Psoas muscle (tissue), 8 donors: ENCODE data around the gene ETFBKMT. TPM values are rescaled to one million over a fixed set of nuclear protein-coding genes. Genes with fewer than 3 reads are reported as not detected.

Source experiments
- ATAC-seq, 4 donors: fragments of 200-7000 bp; cut with Tn5 transposase; one replicate each; pipeline ENCODE4 v1.9.1; 2020; ENCODE audit warnings: moderate library complexity in 3 of 4, mild to moderate bottlenecking in 2 of 4
- DNase-seq, 2 donors: peaks; one replicate each; pipeline ENCODE4 v3.0.0-alpha.2; 2020
- H3K27ac ChIP-seq: fragments of 200-600 bp; one replicate; pipeline ENCODE4 v1.8.0; 2022
- H3K27me3 ChIP-seq, 3 donors: fragments of 200-600 bp in 1 of 3; one replicate each; pipeline versions ENCODE4 v1.6.1 to v1.8.0; 2013 to 2022; ENCODE audit warnings: low read length in 2 of 3, mild to moderate bottlenecking in 2 of 3, moderate library complexity in 1 of 3; ENCODE audit not compliant: insufficient read depth in 3 of 3
- H3K36me3 ChIP-seq, 2 donors: fragments of 200-600 bp in 1 of 2; one replicate each; pipeline versions ENCODE4 v1.6.1 to v1.8.0; 2013 to 2022; ENCODE audit warnings: low read depth in 1 of 2, mild to moderate bottlenecking in 1 of 2, moderate library complexity in 1 of 2; ENCODE audit not compliant: insufficient read depth in 1 of 2
- H3K4me1 ChIP-seq: fragments of 200-600 bp; one replicate; pipeline ENCODE4 v1.8.0; 2022
- H3K4me3 ChIP-seq: fragments of 200-600 bp; one replicate; pipeline ENCODE4 v1.8.0; 2022; ENCODE audit warnings: mild to moderate bottlenecking
- H3K9me3 ChIP-seq: fragments of 200-600 bp; one replicate; pipeline ENCODE4 v1.8.0; 2022
- WGBS, 3 donors: extraction: QIAGEN DNeasy Blood & Tissue Kit; methylation state at CpG; one replicate each; pipeline versions ENCODE4 v1.1.6 to v1.1.7; 2013; 5-methylcytosine and 5-hydroxymethylcytosine counted together
- intact Hi-C, 2 donors: fragments of 100-400 bp; cut with DNase I; formaldehyde crosslinking; loops; one replicate each; pipeline versions ENCODE4 v1.11.0 to v1.14.2; 2022
- polyA plus RNA-seq, 3 donors: library from polyadenylated mRNA; stranded (reverse); fragments of 200-250 nt; gene quantifications; one replicate each; pipeline ENCODE4 v1.2.3, GENCODE V29; 2013
- total RNA-seq, 4 donors: library from RNA; stranded (reverse); fragmentation: NEBNext Ultra II Directional in 2 of 4; extraction: Animal tissue kit (Norgen Biotek cat#: 25700) in 2 of 4; gene quantifications; one replicate each; pipeline versions ENCODE4 v1.2.1 to v1.2.4, GENCODE V29; 2021 to 2023
- TF ChIP-seq, protein P1 (sequence below): fragments of 200-600 bp; IDR thresholded peaks from one replicate; pipeline ENCODE4 v1.8.0; 2022; ENCODE audit warnings: antibody characterized with exemption
- donor health status: healthy with polysubstance abuse.
- donor health status: DM: no; HTN: no; CAD: no; lungs with moderate emphysema.
- donor health status: Bipolar disorder and iron deficiency.
- donor health status: healthy.
- donor health status: DM: yes; HTN: yes; CAD: no.
- donor health status: DM: no; HTN: no; CAD: no.
- donor health status: DM: no; HTN: no; CAD: no.
- donor health status: DM: yes; HTN: yes; CAD: no.

Gene ETFBKMT
- total and polyA plus RNA-seq, 7 donors: 2.4 to 10.8 (median 5.2) TPM

DNA sequence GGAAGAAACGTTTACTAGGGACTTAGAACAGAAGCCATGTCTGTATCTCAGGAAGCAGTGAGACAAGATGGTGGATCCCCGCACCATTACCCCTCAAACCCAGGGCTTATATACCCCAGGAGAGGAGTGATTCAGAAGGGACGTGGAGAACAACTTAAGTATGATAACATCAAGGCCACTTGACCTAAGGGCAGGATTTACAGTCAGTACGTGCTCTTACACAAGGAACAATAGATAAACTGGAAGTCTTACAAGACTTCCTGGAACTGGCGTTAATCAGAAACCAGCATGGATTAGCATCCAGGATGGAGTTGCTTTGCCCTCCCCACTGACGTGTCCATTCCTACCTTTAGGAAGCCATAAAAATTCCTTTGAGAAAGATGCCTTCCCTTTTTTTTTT, 8.6 kb upstream of the ETFBKMT start:
- Histone ChIP-seq H3K9me3 (no peaks in the 10 kb centered on the region), H3K4me1 (no peaks in the 10 kb centered on the region), H3K4me3 (no peak overlapping the region), H3K27ac (no peak overlapping the region), H3K36me3 (no peaks in the 10 kb centered on the region), H3K27me3 (peaks cover 0 to 2% (median 0%) of the 10 kb centered on the region in 3 donors)
- 53 to 58% (median 54%) methylated on average over 6 of the region's 6 CpGs for WGBS, 3 donors
- peak in 1 of 4 donors; percentile 31 for ATAC-seq
- intact Hi-C loops: loop anchor here in 1 of 2 donors (10.0 kb wide), 2 partner anchors 304 to 664 kb away; partner anchors contain the start of gene RESF1
- no peak for DNase-seq
- TF ChIP-seq, protein P1, sequence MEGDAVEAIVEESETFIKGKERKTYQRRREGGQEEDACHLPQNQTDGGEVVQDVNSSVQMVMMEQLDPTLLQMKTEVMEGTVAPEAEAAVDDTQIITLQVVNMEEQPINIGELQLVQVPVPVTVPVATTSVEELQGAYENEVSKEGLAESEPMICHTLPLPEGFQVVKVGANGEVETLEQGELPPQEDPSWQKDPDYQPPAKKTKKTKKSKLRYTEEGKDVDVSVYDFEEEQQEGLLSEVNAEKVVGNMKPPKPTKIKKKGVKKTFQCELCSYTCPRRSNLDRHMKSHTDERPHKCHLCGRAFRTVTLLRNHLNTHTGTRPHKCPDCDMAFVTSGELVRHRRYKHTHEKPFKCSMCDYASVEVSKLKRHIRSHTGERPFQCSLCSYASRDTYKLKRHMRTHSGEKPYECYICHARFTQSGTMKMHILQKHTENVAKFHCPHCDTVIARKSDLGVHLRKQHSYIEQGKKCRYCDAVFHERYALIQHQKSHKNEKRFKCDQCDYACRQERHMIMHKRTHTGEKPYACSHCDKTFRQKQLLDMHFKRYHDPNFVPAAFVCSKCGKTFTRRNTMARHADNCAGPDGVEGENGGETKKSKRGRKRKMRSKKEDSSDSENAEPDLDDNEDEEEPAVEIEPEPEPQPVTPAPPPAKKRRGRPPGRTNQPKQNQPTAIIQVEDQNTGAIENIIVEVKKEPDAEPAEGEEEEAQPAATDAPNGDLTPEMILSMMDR: no peak

DNA sequence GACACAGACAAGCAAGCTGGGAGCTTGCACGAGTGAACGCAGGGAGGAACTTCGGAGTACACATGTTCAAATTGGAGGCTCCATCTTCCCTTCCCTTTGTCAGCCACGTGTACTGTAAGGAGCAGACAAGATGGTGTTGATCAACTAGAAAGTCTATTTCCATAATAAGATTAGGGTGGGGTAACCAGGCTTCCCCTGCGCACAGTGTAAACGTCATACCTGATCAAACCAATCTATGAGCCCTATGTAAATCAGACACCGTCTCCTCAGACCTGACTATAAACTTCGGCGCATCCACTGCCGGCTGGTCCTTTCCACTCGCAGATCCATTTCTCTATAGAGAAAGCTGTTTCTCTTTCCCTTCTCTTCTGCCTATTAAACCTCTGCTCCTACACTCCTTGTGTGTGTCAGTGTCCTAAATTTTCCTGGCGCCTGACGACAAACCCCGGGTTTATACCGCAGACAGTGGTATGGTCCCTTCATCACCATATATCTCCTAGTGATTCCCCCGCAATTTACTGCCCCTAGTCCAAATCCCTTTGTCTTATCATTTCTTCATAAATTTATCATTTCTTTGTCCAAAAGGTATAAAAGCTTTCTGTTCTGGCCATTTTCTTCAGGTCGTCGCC, 7.5 kb upstream of the ETFBKMT start:
- Histone ChIP-seq H3K4me1 (no peaks in the 10 kb centered on the region), H3K4me3 (no peak overlapping the region), H3K36me3 (no peaks in the 10 kb centered on the region), H3K27me3 (peaks cover 0 to 2% (median 0%) of the 10 kb centered on the region in 3 donors), H3K27ac (no peak overlapping the region), H3K9me3 (no peaks in the 10 kb centered on the region)
- TF ChIP-seq, protein P1: no peak
- ATAC-seq (no peak), DNase-seq (no peak)
- WGBS, 3 donors: 74 to 77% (median 75%) methylated on average over 18 of the region's 18 CpGs
- intact Hi-C loops: loop anchor here (2.0 to 10.0 kb wide), 3 partner anchors 303 to 663 kb away; partner anchors contain the start of gene RESF1 (in 1 of the 2)

GRCh38 chr12:31655208-31655607, 4.3 kb upstream of the ETFBKMT start:
- H3K4me3 ChIP-seq: no peak overlapping the region
- H3K27me3 ChIP-seq: peaks cover 0 to 2% (median 0%) of the 10 kb centered on the region in 3 donors
- H3K36me3 ChIP-seq: no peaks in the 10 kb centered on the region
- TF ChIP-seq, protein P1: no peak
- H3K4me1 ChIP-seq: peaks cover 2% of the 10 kb centered on the region
- no peaks in the 10 kb centered on the region for H3K9me3 ChIP-seq
- intact Hi-C loops: loop anchor here (5.0 to 10.0 kb wide), 3 partner anchors 72 to 660 kb away; partner anchors contain the start of genes AMN1 (in 1 of the 2) and RESF1 (in 1 of the 2)
- WGBS, 3 donors: 44 to 52% (median 48%) methylated on average over 4 of the region's 4 CpGs
- no peak overlapping the region for H3K27ac ChIP-seq
- no peak for ATAC-seq
- DNase-seq: no peak

- ATAC-seq: no peak
Measured at GRCh38 chr12:31655792-31656191, 3.7 kb upstream of the ETFBKMT start.

More at GRCh38 chr12:31655792-31656191, 3.7 kb upstream of the ETFBKMT start:
- Histone ChIP-seq H3K4me3 (no peak overlapping the region), H3K9me3 (no peaks in the 10 kb centered on the region), H3K27me3 (peaks cover 0 to 2% (median 0%) of the 10 kb centered on the region in 3 donors), H3K36me3 (no peaks in the 10 kb centered on the region), H3K27ac (no peak overlapping the region), H3K4me1 (peaks cover 4% of the 10 kb centered on the region)
- WGBS, 3 donors: 61 to 72% (median 67%) methylated on average over 1 of the region's 1 CpG
- no peak for DNase-seq
- intact Hi-C loops: loop anchor here (5.0 to 10.0 kb wide), 3 partner anchors 72 to 659 kb away; partner anchors contain the start of genes AMN1 (in 1 of the 2) and RESF1 (in 1 of the 2)
- TF ChIP-seq, protein P1: no peak
